GM19351 (cell line): ENCODE data around the gene RPS6KA2.
"Not testable (repeated sequence)": the region's sequence is repeated elsewhere in the genome, so short reads cannot be mapped to it uniquely, and the experiment has no call there.

ENCODE experiments used
- ATAC-seq: cut with Tn5 transposase; IDR thresholded peaks from one replicate; pipeline ENCODE4 v1.9.1; 2021; ENCODE audit warnings: mild to moderate bottlenecking, moderate library complexity; ENCODE audit not compliant: unreplicated experiment

RPS6KA2 gene

DNA sequence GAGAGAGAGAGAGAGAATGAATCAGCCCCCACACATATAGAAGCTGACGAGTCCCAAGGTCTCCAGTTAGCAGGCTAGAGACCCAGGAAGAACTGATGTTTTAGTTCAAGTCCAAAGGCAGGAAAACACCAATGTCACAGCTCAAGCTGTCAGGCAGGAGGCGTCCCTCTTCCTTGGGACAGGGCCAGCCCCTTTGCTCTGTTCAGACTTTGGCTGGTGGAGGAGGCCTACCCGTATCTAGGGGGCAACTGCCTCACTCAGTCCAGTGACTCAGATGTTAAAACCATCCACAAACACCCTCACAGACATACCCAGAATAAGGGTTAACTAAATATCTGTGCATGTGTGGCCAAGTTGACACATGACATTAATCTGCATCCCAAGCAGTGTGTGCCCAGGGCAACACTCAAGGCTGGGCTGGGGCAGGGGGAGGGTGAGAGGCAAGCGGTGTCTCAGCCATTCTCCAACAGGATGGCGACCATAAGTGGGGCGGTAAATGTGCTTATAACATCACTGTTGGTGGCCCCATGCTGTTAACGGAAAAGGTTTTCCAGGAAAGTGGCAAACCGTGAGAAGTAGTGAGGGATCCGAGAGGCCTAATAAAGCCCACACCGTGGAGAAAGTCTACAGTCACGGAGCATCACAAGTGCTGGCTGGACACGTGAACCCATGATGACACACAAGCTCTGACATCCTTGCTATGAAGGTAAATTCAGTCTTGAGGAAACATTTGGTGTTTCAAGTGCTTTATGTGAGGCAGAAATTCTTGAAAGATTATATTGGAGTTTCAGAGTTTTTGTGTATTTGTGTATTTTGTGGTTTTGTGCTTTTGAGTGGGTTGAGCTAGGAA lies 68.7 kb downstream of the RPS6KA2 start:
- ATAC-seq = no peak

DNA sequence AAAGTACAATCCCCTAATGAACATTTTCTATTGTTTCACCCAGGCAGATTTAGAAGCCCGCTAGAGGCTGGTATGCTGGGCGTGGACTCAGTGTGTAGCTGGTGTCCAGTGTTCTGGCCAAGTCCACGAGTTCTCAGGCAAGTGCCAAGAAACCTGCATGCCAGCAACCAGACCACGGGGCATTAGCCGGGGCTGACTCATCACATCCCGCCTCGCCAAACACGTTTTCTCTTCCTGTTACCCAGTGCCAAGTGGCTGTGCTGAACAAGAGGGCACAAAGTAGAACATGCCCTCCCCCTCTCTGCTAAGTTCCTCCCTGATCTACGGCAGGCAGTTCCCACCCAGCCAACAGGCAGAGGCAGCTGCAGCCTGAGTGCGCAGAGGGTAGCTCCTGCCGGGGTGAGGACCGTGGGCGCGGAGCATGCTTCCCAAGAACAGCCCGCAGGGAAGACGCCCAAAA lies 70.2 kb downstream of the RPS6KA2 start:
- no peak for ATAC-seq

DNA sequence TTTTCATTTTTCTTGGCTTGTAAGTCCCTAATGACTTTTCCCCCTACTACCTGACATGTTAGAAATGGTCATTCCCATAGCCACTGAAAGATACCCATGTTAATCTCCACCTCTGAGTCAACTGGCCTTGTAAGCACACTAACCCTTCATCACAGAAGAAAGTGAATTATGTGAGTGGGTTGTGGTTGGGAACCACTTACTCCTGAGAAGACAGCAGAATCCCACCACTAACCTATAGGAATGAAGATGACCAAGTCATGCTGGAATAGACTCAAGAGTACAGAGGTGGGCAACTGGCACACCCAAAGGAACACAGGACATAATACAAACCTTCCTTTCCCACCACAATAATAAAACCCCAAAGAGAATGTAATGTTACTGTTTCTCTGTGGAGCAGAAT lies 70.7 kb downstream of the RPS6KA2 start:
- ATAC-seq = no peak

DNA sequence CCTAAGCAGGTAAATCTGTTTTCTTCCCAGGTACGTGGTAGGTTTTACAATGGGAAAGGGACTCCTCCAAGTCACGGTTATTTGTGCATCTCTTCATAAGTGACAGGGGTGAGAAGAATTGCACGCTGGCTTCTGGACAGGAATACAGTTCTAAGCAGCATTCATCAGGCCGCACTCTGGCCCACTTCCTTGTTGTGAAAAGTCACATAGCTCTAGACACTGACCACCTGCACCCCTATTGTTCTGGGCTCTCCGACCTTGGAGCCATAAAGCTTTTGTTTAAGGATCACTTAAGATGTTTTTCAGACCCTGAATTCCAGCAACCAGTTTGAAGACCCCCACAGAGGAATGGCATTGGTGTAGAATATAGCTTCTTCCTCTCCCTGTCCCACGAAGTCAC lies 72.0 kb downstream of the RPS6KA2 start:
- no peak for ATAC-seq

DNA sequence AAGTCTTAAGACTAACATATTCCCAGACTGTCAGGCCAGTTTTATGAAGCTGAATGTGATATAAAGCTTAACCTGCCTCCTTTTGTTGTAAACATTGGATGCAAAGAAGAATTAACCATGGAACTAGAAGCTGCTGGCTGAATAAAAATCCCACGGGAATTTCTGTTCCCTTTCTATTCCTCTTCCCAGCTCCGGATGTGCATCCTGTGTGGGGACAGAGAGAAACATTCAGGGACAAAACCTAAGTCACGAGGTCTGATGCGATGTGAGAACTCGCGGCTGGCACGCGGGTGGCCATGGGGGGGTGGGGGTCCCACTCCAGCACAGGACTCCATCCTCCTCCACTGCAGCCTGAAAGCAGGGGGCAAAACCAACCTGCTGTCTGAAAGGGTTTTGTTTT lies 72.7 kb downstream of the RPS6KA2 start:
- no peak for ATAC-seq

DNA sequence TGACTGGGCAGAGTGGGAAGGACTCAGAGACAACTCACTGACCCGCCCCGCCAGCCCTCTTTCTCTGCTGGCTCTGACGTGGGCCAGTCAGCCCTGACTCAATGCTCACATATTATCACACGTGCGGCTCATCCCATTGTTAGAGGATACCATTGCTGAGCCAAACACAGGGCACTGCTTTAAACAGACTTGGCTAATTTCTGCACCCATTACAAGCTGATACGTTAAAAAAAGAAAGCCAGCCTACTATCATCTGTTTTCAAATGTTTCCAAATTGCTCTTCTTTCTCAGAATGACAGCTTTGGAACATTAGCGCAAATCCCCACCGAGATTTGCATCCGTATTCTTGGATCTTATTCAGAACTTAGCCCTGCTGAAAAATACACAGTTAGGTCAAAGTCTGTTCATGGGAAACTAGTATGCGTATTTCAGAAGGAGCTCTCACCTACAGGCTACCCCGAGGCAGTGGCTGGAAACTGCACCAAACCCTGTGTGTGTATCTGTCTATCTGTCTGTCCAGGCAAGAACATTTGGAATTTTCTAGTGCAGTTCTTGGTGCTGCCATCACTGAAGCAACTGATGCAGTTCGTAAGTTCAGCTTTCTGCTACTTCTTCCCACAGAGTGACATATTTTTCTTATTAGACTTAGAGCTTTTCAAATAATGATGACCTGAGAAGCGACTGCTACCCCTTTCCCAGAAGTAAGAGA lies 73.3 kb downstream of the RPS6KA2 start:
- no peak for ATAC-seq

DNA sequence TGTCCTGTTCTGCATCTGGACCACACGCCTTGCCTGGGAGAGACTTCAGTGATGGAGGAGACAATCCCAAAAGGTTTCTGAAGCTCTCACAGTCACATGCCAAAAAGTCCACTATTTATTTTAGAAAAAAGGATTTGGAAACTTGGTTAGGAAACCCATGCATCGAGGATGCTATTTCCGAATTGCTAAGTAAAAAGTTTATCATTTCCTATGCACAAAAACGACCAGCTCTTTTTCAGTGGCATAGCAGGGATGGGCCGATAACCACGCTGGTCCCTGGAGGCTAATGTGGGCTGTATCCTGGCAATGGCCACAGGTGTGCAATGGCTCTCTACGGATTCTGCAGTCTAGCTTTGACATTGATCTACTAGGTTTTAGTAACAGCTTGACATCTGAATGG lies 74.5 kb downstream of the RPS6KA2 start:
- ATAC-seq = no peak

DNA sequence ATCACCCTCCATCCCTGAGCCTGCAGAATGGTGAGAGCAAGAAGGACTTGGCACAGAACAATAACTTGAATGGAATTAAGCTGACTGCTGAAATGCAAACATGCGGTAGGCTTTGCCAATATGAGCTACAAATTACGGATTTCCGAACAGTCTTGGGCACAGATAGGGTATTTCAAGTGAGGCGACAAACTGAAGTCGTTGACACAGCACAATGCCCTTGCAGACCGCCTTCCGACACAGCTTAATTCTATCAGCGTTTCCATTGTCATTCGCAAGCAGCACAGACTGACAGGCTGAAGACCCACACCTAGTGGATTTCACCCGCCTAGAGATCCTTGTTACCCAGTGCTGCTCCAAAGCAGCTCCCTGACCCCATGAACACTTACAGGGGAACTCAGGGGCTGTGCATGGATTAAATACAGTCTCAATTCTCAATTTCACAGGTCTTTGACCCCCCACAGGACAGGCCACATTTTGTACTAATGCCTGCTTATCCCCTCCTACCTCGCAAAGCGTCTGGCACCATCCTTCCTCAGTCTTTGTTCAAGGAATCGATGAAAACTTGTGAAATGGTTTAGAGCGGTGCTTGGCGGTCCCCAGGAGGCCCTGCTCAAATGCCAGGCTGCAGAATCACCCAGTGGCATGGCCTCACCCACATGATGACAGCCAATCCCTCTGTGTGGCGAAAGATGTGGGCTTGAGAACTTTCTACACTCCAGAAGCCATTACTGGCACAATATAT lies 75.1 kb downstream of the RPS6KA2 start:
- ATAC-seq = no peak

DNA sequence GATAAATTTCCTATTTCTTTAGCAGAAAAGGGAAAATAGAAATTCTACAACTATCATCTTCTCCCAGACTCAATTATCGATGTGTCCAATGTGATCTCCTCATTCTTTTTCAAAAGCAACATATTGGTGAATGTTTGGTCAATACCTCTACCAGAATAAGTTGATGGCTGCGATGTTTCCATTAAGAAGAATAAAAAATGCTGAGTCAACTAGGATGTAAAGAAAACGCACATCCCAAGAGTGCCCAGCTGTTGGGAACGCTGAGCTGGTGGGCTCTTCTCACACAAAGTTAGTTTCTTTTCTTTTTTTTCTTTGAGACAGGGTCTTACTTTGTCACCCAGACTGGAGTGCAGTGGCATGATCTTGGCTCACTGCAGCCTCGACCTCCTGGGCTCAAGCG lies 80.4 kb downstream of the RPS6KA2 start:
- ATAC-seq = no peak

DNA sequence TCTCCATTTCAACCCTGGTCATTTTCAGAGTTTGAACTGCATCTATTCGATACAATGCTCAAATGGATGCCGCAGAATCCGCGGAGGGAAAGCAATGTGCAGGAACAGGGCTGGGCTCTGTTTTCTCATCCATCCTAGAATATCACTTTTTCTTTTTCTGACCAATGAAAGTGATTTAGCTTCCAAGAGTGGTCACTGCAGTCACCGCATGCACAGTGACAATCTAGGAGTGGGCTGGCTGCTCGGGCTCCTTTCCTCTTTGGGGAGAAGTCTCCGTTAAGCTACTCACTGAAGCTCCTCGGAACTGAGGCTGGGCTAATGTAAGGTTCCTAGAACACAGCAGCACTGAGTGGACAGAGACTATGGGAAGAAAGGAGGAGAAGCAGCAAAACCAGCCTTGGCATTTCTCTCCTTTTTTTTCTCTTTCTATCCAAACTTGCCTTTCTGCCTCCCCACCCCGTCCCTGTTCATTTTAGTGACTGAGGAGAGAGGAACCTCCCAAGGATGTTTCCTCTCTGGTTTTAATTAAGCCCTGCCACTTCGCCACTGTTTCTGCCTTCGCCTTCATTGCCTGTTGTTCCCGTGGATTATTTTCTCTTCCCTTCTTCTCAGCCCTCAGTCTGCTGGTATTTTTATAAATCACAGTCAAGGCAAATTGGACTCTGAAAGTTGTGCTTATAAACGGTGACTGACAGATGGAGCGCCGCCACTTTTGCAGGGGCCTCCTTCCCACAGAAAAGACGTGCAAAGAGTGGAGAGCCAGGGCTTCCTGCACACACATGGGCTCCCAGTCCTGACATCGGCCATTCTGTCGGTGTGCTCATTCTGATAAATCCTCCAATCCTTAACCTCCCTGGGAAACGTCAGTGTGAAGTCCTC lies 81.7 kb downstream of the RPS6KA2 start:
- ATAC-seq = no peak

DNA sequence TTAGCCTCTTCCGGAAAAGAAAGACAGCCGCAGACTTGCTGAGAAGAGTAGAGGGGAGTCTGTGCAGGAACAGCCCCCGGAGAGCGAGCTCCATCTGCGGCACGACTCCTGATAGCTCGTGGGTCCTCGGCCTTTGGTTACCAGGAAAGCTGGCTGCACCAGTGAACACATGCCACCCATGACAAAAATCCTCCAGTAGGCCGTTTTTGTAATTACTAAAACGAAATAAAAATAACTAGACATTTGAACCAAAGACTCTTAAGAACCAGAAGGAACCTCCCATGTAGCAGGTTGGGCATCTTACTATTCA lies 82.8 kb downstream of the RPS6KA2 start:
- ATAC-seq = no peak

DNA sequence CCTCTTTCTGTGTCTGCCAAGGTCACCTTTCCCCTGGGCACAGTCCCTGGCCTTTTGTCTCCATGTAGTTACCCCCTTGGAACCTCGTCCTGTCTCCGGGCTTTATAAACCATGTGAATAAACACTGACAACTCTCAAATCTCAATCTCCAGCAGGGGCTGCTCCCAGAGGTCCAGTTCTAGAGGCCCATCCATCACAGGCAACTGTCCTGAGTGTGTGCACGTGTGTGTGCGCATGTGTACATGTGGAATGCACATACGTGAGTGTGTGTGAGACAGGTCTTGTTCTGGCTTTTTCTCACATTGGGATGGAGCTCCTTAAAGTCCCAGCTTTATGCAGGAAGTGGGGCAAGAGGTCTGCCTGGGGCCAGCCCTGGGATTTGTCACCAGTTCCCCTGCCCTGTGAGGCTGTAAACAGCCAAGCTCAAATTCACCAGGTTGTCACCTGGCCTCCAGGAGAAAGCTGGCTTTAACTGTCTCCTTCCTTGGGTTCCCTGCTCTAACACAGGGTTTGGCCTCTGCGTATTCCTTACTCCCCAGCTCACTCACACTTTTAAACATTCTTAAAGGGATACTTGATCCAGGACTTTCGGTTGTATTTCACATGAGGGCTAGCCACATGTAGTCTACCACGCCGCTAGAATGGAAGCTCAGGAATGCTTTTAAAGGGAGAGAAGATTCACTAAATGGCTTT lies 83.3 kb downstream of the RPS6KA2 start:
- ATAC-seq = no peak

DNA sequence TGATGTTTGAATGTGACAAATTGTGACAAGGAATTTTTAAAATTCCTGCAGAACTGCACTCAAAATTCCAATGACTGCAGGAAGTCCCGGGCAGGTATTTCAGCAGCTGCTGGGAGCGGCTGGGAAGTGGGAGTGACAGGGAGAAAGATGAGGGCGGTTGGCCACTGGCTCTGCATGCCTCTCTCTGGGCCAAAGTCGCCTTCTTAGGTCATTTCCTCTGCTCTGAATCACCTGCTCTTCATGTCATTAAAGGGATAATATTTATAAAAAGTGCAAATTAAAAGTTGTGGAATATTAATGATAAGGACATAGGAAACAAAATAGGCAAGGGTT lies 84.5 kb downstream of the RPS6KA2 start:
- no peak for ATAC-seq

DNA sequence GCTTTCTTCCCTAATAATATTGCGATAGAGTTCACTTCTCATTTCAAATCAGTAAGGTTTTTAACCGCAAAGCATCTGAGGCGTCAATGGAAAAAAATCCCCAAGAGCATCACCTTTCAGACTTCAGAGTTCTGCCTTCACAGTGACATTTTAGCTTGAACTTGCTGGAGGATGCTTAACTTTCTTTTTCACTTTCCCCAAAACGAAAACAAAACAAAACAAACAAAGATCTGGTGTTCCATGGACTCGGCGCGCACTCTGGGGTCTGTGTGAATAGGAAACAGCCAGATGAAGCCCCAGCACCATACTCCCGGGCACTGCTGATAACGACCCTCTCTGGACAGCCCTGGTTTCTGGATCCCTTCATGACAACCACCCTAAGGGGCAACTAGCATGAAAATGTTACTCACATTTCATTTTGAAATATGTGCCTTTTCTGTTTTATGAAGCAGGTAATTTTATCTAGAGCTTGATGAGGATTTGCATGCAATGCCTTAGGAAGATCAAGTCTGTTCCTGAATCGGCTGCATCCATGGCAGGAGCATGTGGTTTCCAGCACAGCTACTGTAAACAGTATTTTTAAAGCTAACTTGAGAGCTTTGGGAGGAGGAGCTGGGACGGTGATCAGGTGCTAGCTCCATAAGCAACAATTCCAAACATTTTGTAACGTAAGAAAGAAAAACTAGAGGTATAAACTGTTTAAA lies 85.0 kb downstream of the RPS6KA2 start:
- peak; percentile 24 for ATAC-seq

DNA sequence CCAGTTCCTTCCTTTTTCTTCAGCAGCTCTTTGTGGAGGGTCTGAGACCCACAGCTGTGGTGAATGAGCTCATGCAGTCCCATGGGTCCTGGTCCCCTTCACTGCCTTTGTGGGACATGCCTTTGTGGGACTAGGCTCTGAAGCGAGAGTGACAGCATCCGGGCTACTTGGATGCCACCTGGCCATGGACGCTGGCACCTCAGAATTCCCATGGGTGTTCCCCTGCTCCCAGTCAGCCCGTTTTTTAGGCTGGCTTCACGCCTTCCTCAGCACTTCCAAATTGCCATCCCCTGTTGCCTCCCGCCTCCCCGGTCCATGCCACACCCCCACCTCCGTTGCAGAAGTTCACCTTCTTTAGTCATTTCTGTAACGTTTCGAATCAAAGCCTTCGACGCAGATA lies 85.7 kb downstream of the RPS6KA2 start:
- ATAC-seq = no peak

DNA sequence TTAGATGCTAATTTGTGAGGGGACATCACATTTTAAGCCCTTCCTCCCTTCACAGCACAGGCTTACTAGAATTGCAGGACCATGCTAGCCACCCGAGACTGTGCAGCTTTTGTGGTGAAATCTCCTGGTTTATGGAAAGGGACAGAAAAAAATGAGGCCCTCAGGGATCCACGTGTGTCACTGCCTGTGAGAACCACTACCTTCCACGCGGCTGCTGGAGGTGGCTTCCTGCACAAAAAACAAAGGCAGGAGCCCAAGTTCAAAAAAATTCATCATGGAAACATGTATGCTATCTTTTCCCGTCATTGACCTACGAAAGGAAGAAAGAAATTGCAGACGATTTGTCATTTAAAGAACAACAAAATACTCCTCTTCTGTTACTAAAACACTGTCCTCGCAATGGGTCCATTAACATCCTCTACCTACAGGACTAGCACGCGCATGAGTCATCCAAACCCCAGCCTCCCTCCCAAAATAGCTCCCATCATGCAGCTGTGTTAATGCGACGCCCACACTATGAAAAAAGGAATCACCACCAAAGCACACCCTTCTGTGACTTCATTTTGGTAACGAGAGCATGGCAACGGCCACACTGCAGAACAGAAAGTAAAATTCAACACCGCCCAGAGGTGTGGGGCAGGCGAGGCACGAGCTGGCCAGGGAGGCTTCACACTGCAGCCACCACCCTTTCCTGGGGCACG lies 86.3 kb downstream of the RPS6KA2 start:
- ATAC-seq = peak; percentile 96

DNA sequence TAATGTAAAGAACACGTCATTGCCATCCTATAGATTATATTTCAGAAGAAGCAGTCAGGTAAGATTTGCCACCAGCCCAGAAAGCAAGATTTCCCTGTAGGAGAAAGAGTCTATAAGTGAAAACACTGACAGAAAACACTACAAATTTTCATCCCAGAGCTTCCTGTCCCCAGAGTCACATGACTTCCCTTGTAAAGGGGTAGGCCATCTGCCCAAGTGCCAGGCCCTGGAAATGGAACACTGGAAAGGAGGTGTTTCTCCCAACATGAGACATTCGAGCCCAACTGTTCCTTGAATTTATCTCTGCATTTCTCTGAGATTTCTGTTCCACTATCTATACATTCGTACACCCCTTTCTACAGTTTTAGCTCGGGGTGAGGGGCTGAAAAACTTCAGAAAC lies 87.5 kb downstream of the RPS6KA2 start:
- ATAC-seq = no peak

DNA sequence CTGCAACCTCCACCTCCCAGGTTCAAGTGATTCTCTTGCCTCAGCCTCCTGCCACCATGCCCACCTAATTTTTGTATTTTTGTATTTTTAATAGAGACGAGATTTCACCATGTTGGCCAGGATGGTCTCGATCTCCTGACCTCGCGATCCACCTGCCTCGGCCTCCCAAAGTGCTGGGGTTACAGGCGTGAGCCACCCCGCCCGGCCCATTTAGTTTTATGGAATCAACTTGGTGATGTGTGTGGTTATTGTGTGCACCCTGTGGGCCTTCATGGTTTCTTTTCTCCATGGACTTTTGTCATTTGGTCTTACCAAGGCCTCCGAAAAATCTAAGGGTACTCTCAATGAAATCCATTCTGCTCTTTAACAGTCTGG lies 88.1 kb downstream of the RPS6KA2 start:
- ATAC-seq = not testable (repeated sequence)

DNA sequence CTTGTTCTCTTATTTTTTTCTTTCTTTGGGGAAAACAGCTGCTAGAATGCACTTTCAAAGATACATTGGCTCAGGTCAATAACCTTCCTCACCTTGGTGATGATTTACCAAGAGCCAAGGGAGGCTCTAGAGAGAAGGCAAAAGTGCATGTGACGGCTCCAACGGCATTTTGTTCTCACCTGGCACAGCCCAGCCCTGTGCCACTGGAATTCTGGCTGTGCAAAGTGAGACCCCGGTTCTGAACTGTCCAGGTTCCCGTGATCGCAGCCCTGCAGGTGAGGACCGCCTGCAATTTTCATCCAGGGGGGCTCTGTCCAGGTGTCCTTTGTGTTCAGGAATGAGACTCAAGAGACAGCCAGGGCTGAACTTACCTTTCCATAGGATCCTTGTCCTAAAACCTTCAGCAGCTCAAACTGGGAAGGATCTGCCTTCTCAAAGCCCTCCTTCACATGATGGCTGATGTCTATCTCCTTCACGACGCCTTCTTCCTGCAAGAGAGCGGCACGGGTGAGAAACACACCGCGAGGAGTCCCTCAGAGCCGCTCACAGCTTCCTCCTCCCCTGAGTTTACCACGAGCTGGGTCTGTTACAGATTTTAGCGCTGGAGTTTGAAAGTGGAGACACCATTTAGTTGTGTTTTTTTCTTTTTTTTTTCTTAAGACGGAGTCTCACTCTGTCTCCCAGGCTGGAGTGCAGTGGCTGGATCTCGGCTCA lies 88.6 kb downstream of the RPS6KA2 start:
- ATAC-seq = no peak
